Type B pancreatic cell (in vitro differentiated cells): ENCODE measurements around the gene SPOCK3. TPM values are rescaled to one million over a fixed set of nuclear protein-coding genes. Genes with fewer than 3 reads are reported as not detected.

Experiments used
- DNase-seq: peaks from one replicate; pipeline ENCODE4 v3.0.0; 2021; ENCODE audit warnings: mixed read lengths; ENCODE audit not compliant: unreplicated experiment; ENCODE audit errors: extremely low spot score
- H3K27ac Mint-ChIP-seq: 2 replicates; pipeline ENCODE4 v1.8.0; 2021; ENCODE audit warnings: mild to moderate bottlenecking, mixed read lengths
- H3K27me3 Mint-ChIP-seq: 2 replicates; pipeline ENCODE4 v1.8.0; 2021; ENCODE audit warnings: mixed read lengths
- H3K36me3 Mint-ChIP-seq: 2 replicates; pipeline ENCODE4 v1.8.0; 2021; ENCODE audit warnings: mixed read lengths
- H3K4me1 Mint-ChIP-seq: one replicate; pipeline ENCODE4 v1.8.0; 2021; ENCODE audit warnings: mixed read lengths; ENCODE audit not compliant: unreplicated experiment
- H3K4me3 Mint-ChIP-seq: 2 replicates; pipeline ENCODE4 v1.8.0; 2021; ENCODE audit warnings: mild to moderate bottlenecking, mixed read lengths
- H3K9me3 Mint-ChIP-seq: 2 replicates; pipeline ENCODE4 v1.8.0; 2021; ENCODE audit warnings: mixed read lengths
- total RNA-seq: library from RNA; stranded (reverse); gene quantifications from 2 replicates; pipeline ENCODE4 v1.2.1, GENCODE V29; 2021; ENCODE audit warnings: low replicate concordance
- TF ChIP-seq, protein P1 (sequence below): fragments of 200-600 bp; sonication (generic); conservative IDR thresholded peaks from 2 replicates; pipeline ENCODE4 v1.5.0; 2021; ENCODE audit warnings: antibody characterized with exemption, mild to moderate bottlenecking

The SPOCK3 gene
- total RNA-seq, 1 donor from 2014 or later = 7.1 TPM

DNA sequence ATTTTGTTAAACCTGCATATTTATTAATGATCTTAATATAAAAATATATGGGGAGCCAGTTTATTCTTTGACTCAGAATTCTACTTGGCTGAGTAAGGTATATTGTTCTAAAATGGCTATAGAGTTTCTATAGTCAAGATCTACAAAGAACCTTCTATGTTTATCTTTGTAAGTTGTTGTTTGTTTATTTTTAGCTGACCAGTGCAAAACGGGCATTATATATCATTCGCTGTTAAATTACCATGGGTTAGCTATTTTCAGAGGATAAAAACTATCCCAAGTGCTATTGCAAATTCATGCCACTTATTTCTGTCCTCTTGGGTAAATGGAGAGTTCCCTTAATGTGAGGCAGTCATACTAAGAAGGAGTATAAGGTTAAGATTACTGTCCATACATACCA is 5.3 kb upstream of the SPOCK3 start:
- Mint-ChIP-seq H3K27ac (no peak overlapping the region), H3K4me3 (no peak overlapping the region), H3K9me3 (no peaks in the 10 kb centered on the region), H3K4me1 (no peaks in the 10 kb centered on the region), H3K36me3 (no peaks in the 10 kb centered on the region), H3K27me3 (peaks cover 34% of the 10 kb centered on the region)
- no peak for DNase-seq
- TF ChIP-seq, protein P1, sequence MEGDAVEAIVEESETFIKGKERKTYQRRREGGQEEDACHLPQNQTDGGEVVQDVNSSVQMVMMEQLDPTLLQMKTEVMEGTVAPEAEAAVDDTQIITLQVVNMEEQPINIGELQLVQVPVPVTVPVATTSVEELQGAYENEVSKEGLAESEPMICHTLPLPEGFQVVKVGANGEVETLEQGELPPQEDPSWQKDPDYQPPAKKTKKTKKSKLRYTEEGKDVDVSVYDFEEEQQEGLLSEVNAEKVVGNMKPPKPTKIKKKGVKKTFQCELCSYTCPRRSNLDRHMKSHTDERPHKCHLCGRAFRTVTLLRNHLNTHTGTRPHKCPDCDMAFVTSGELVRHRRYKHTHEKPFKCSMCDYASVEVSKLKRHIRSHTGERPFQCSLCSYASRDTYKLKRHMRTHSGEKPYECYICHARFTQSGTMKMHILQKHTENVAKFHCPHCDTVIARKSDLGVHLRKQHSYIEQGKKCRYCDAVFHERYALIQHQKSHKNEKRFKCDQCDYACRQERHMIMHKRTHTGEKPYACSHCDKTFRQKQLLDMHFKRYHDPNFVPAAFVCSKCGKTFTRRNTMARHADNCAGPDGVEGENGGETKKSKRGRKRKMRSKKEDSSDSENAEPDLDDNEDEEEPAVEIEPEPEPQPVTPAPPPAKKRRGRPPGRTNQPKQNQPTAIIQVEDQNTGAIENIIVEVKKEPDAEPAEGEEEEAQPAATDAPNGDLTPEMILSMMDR = no peak

DNA sequence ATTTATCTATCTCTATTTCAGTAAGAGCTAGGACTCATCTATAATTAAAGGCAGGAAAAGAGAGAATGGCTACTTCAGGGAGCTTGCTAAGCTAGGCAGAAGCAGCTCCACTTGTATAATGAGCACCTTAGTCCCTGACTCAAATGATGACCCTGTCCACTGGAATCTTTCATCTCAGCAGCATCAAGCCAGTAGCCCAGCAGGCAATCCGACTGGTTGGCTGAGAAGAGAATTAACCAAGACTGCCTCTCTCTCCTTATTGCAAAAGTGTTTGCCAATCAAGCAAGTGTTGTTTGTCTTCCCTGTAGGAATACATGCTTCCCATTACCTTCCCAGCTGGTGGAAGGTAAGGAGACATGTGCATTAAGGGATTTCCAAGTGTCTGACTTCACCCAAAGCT is 3.9 kb upstream of the SPOCK3 start:
- H3K27me3 Mint-ChIP-seq = peaks cover 47% of the 10 kb centered on the region
- H3K36me3 Mint-ChIP-seq = no peaks in the 10 kb centered on the region
- DNase-seq = no peak
- no peak overlapping the region for H3K27ac Mint-ChIP-seq
- no peaks in the 10 kb centered on the region for H3K4me1 Mint-ChIP-seq
- H3K4me3 Mint-ChIP-seq = no peak overlapping the region
- H3K9me3 Mint-ChIP-seq = no peaks in the 10 kb centered on the region
- TF ChIP-seq, protein P1 = no peak

DNA sequence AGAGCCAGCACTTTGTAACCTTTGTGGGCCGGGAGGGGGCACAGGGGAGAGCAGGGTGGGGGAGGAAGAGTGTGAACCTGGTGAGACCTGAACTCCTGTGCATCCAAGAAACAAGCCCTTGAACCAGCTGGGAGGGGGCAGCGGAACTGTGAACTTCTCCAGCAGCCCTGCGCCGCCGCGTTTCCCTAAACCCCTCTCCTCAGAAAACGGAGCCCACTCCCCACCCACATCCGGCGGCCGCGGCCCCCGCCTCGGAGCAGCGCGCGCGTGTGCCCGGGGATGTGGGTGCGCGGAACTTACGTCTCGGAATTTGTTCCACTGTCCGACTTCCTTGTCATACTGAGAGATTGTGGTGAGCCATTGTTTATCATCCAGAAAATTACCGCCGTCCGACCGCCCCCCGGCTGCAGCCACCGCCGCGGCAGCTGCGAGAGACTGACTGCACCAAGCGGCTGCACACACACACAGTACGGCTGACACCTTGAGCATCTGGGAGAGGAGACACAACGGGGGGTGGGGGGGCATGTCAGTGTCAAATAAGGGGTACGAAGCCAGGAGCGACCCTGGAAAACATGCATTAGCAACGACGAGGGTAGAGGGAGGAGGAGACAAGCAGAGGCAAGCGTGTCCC is 494 bp downstream of the SPOCK3 start:
- no peaks in the 10 kb centered on the region for H3K36me3 Mint-ChIP-seq
- H3K9me3 Mint-ChIP-seq = no peaks in the 10 kb centered on the region
- TF ChIP-seq, protein P1 = no peak
- no peaks in the 10 kb centered on the region for H3K4me1 Mint-ChIP-seq
- H3K4me3 Mint-ChIP-seq = peak overlapping the region; percentile 97
- peaks cover 65% of the 10 kb centered on the region for H3K27me3 Mint-ChIP-seq
- DNase-seq = no peak
- H3K27ac Mint-ChIP-seq = no peak overlapping the region

DNA sequence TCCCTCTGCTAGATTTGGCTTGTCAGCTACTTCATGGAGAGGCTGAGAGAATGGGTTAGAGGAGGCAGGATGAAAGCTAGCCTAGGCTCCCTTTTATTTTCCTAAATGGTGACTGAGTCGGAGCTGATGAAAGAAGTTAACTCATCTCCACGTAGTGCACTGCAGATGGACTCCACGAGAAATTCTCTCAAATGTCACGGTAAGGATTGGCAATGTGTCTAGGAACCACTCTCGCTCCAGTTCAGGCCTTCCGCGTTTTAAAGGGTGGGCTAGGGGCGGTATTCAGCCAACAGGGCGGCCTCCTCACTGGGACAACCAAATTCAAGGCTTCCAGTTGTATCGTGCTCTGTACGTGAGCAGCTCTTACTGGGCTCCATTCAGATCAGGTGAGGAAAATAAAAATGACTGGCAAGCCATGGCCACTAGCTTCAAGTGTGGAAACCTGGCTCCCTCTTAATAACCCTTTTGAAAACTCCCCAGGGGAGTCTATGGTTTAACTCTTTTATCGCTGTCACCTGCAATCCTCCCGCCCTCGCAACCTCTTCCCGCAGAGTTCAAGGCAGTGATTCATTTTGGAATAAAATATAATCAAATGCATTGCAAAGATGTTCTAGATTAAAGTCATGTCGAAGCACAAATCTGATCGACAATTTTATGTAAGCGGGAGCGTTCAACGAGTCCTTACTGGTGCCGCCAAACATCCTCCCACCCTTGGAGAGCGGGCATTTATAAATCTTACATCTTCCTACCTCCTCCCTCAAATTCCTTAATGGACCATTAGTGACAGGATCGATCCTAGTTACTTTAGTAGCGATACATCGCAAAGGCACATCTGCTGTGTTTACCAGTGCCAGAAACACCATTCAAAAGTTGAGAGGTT is 1.2 kb downstream of the SPOCK3 start:
- peak overlapping the region; percentile 97 for H3K4me3 Mint-ChIP-seq

DNA sequence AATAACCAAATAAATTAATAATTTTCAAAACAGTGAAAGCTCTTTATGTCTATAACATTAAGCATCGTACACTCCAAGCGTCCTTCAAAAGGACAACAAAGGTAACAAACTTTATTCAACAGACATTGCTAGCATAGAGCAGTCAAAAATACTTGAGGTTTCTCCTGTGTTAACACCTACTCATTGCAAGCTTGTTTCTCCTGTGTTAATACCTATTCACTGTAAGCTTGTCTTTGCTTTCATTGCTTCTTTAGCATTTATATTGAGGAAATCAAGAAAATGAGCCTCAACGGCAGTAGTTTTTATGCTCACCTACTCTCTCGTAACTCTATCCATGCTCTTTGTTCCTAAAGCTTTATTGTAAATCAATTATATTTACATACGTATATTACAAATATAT is 3.5 kb downstream of the SPOCK3 start:
- no peak for DNase-seq
- Mint-ChIP-seq H3K9me3 (no peaks in the 10 kb centered on the region), H3K27me3 (peaks cover 45% of the 10 kb centered on the region), H3K36me3 (no peaks in the 10 kb centered on the region), H3K4me3 (no peak overlapping the region), H3K4me1 (no peaks in the 10 kb centered on the region), H3K27ac (no peak overlapping the region)
- TF ChIP-seq, protein P1 = no peak

More for the DNA sequence above, 1.2 kb downstream of the SPOCK3 start:
- no peak for DNase-seq
- Mint-ChIP-seq H3K36me3 (no peaks in the 10 kb centered on the region), H3K4me1 (no peaks in the 10 kb centered on the region), H3K27me3 (peaks cover 60% of the 10 kb centered on the region), H3K9me3 (no peaks in the 10 kb centered on the region), H3K27ac (no peak overlapping the region)
- TF ChIP-seq, protein P1 = no peak
